Natural killer cell (primary cell): Measurements from ENCODE around the gene GRAP. TPM values are rescaled to one million over a fixed set of nuclear protein-coding genes. Genes with fewer than 3 reads are reported as not detected.
"Not testable (repeated sequence)": the region's sequence is repeated elsewhere in the genome, so short reads cannot be mapped to it uniquely, and the experiment has no call there.

Experiments used
- ATAC-seq, 3 donors: fragments of 150-1000 bp in 2 of 3; fragments of 200-7000 bp in 1 of 3; cut with Tn5 transposase; 1 replicate in 1 of 3; 2 replicates in 2 of 3; pipeline ENCODE4 v1.10.0; 2021; ENCODE audit warnings: mild to moderate bottlenecking in 2 of 3, moderate library complexity in 2 of 3
- DNase-seq, 2 donors: peaks; one replicate each; pipeline versions ENCODE4 v3.0.0 to v3.0.0-alpha.2; 2013 to 2021; ENCODE audit warnings: mixed read lengths in 1 of 2
- H3K27ac ChIP-seq: one replicate; pipeline ENCODE4 v1.5.1; 2013; ENCODE audit warnings: mild to moderate bottlenecking, low read length
- H3K27me3 ChIP-seq: one replicate; pipeline ENCODE4 v1.6.1; 2013; ENCODE audit warnings: low read length; ENCODE audit not compliant: control insufficient read depth, insufficient read depth
- H3K36me3 ChIP-seq: one replicate; pipeline ENCODE4 v1.6.1; 2013; ENCODE audit warnings: low read length; ENCODE audit not compliant: control insufficient read depth, insufficient read depth
- H3K4me1 ChIP-seq: one replicate; pipeline ENCODE4 v1.6.1; 2013; ENCODE audit warnings: low read length; ENCODE audit not compliant: control insufficient read depth, insufficient read depth
- H3K4me3 ChIP-seq: one replicate; pipeline ENCODE4 v1.5.1; 2013; ENCODE audit warnings: low read length
- H3K9me3 ChIP-seq: one replicate; pipeline ENCODE4 v1.6.1; 2013; ENCODE audit warnings: low read length; ENCODE audit not compliant: control insufficient read depth, insufficient read depth
- H3K27ac Mint-ChIP-seq, 2 donors: one replicate each; pipeline ENCODE4 v1.8.0; 2022; ENCODE audit warnings: mild to moderate bottlenecking in 2 of 2, mixed read lengths in 2 of 2, moderate library complexity in 1 of 2
- H3K27me3 Mint-ChIP-seq, 2 donors: one replicate each; pipeline ENCODE4 v1.8.0; 2022; ENCODE audit warnings: low read depth in 2 of 2, mixed read lengths in 2 of 2
- H3K36me3 Mint-ChIP-seq: one replicate; pipeline ENCODE4 v1.8.0; 2022; ENCODE audit warnings: mixed read lengths
- H3K4me1 Mint-ChIP-seq, 2 donors: one replicate each; pipeline ENCODE4 v1.8.0; 2022; ENCODE audit warnings: mixed read lengths in 2 of 2
- H3K4me3 Mint-ChIP-seq: one replicate; pipeline ENCODE4 v1.8.0; 2022; ENCODE audit warnings: mild to moderate bottlenecking, moderate library complexity, mixed read lengths
- H3K9me3 Mint-ChIP-seq, 2 donors: one replicate each; pipeline ENCODE4 v1.8.0; 2022; ENCODE audit warnings: mixed read lengths in 2 of 2
- WGBS: methylation state at CpG from one replicate; pipeline ENCODE4 v1.1.7; 2013; ENCODE audit warnings: missing lambda C conversion rate; ENCODE audit not compliant: insufficient coverage; 5-methylcytosine and 5-hydroxymethylcytosine counted together
- intact Hi-C: fragments of 100-400 bp; cut with micrococcal nuclease; formaldehyde crosslinking; loops from one replicate; pipeline ENCODE4 v1.14.2; 2022
- total RNA-seq, 4 donors: library from RNA; stranded (reverse); fragments of 120-200 nt in 1 of 4; gene quantifications; one replicate each; pipeline versions ENCODE4 v1.2.3 to v1.2.4, GENCODE V29; 2013 to 2022

The GRAP gene
- total RNA-seq, 3 donors from 2014 or later (not counting 1 experiment from before 2014, with no cell fraction given) = 5.6 to 11.3 (median 7.1) TPM

- 92% methylated on average over 4 of the region's 31 CpGs for WGBS
- H3K27ac Mint-ChIP-seq, H3K4me1 ChIP-seq, DNase-seq, intact Hi-C loops, H3K4me1 Mint-ChIP-seq, H3K27me3 ChIP-seq, H3K4me3 ChIP-seq, H3K27ac ChIP-seq, H3K36me3 Mint-ChIP-seq, H3K27me3 Mint-ChIP-seq, H3K36me3 ChIP-seq, H3K4me3 Mint-ChIP-seq, H3K9me3 Mint-ChIP-seq, H3K9me3 ChIP-seq: not testable (repeated sequence)
- peak; percentile 96 to 100 (median 99) for ATAC-seq
Observed at GRCh38 chr17:19076398-19077192, 29.8 kb upstream of the GRAP start.

GRCh38 chr17:19070318-19071168 lies 23.8 kb upstream of the GRAP start:
- H3K4me1 ChIP-seq, H3K36me3 ChIP-seq, DNase-seq, H3K36me3 Mint-ChIP-seq, H3K27me3 Mint-ChIP-seq, H3K9me3 Mint-ChIP-seq, H3K27ac ChIP-seq, H3K4me3 Mint-ChIP-seq, H3K9me3 ChIP-seq, H3K4me1 Mint-ChIP-seq, H3K27ac Mint-ChIP-seq, H3K27me3 ChIP-seq, intact Hi-C loops, H3K4me3 ChIP-seq: not testable (repeated sequence)
- WGBS = no CpG with 5 or more reads among the region's 34 CpGs
- ATAC-seq = peak; percentile 98 to 99 (median 99)

GRCh38 chr17:19064378-19064777 lies 17.6 kb upstream of the GRAP start:
- H3K4me3 Mint-ChIP-seq = peak overlapping the region; percentile 47
- ATAC-seq, H3K4me3 ChIP-seq, H3K27ac ChIP-seq, H3K4me1 Mint-ChIP-seq, H3K27me3 ChIP-seq, intact Hi-C loops, H3K27ac Mint-ChIP-seq, H3K27me3 Mint-ChIP-seq, H3K9me3 ChIP-seq, H3K4me1 ChIP-seq, H3K36me3 Mint-ChIP-seq, H3K9me3 Mint-ChIP-seq, H3K36me3 ChIP-seq: not testable (repeated sequence)
- WGBS = no CpG with 5 or more reads among the region's 17 CpGs
- peak in 1 of 2 donors; percentile 16 for DNase-seq

GRCh38 chr17:19063326-19063956 lies 16.7 kb upstream of the GRAP start:
- H3K27me3 ChIP-seq, H3K36me3 Mint-ChIP-seq, H3K9me3 ChIP-seq, intact Hi-C loops, H3K4me1 ChIP-seq, H3K4me1 Mint-ChIP-seq, H3K9me3 Mint-ChIP-seq, H3K4me3 ChIP-seq, H3K36me3 ChIP-seq, H3K27me3 Mint-ChIP-seq, H3K27ac ChIP-seq: not testable (repeated sequence)
- peak overlapping the region; percentile 66 to 86 for H3K27ac Mint-ChIP-seq
- peak in 2 of 3 donors; percentile 25 to 48 for ATAC-seq
- 0% methylated on average over 12 of the region's 44 CpGs for WGBS
- DNase-seq = peak in 1 of 2 donors; percentile 63
- peak overlapping the region; percentile 76 for H3K4me3 Mint-ChIP-seq

- no CpG with 5 or more reads among the region's 20 CpGs for WGBS
- H3K27me3 ChIP-seq, H3K36me3 ChIP-seq, H3K4me3 Mint-ChIP-seq, H3K27ac ChIP-seq, H3K4me3 ChIP-seq, H3K9me3 ChIP-seq, H3K4me1 ChIP-seq, H3K36me3 Mint-ChIP-seq, H3K27me3 Mint-ChIP-seq, DNase-seq, H3K4me1 Mint-ChIP-seq, H3K9me3 Mint-ChIP-seq, intact Hi-C loops: not testable (repeated sequence)
- ATAC-seq = peak; percentile 66 to 81 (median 67)
- peak overlapping the region; percentile 66 to 86 for H3K27ac Mint-ChIP-seq
Observed at GRCh38 chr17:19062718-19063325, 16.1 kb upstream of the GRAP start.

GRCh38 chr17:19062009-19062717 lies 15.4 kb upstream of the GRAP start:
- peak overlapping the region in 1 of 2 donors; percentile 54 for H3K27ac Mint-ChIP-seq
- H3K9me3 ChIP-seq, H3K36me3 Mint-ChIP-seq, H3K27ac ChIP-seq, H3K27me3 Mint-ChIP-seq, H3K4me1 ChIP-seq, H3K4me1 Mint-ChIP-seq, H3K36me3 ChIP-seq, H3K27me3 ChIP-seq, intact Hi-C loops, H3K9me3 Mint-ChIP-seq, H3K4me3 ChIP-seq: not testable (repeated sequence)
- ATAC-seq (peak; percentile 60 to 74 (median 70)), DNase-seq (peak in 1 of 2 donors; percentile 88)
- H3K4me3 Mint-ChIP-seq = peak overlapping the region; percentile 56
- 0% methylated on average over 14 of the region's 51 CpGs for WGBS

- no CpG with 5 or more reads among the region's 12 CpGs for WGBS
- H3K27ac ChIP-seq, H3K9me3 ChIP-seq, H3K27me3 Mint-ChIP-seq, H3K36me3 Mint-ChIP-seq, H3K36me3 ChIP-seq, H3K4me1 ChIP-seq, H3K4me3 Mint-ChIP-seq, H3K9me3 Mint-ChIP-seq, H3K4me1 Mint-ChIP-seq, H3K27me3 ChIP-seq, DNase-seq, H3K27ac Mint-ChIP-seq, H3K4me3 ChIP-seq, intact Hi-C loops: not testable (repeated sequence)
- peak; percentile 72 to 86 (median 84) for ATAC-seq
Observed at GRCh38 chr17:19055447-19055846, 8.7 kb upstream of the GRAP start.
